HCT116 (cell line): ENCODE results near the gene ATP6V1G2.

ENCODE experiments used
- CTCF ChIP-seq, 3 experiments: fragments of 200-600 bp in 1 of 3; sonication (generic) in 1 of 3; IDR thresholded peaks in 2 of 3; conservative IDR thresholded peaks in 1 of 3; 2 replicates each; pipeline ENCODE4 v1.5.1; 2012 to 2017; ENCODE audit warnings: low read depth in 2 of 3, low read length in 2 of 3, antibody characterized with exemption in 1 of 3, borderline replicate concordance in 1 of 3, control low read depth in 1 of 3, mild to moderate bottlenecking in 1 of 3, mixed read lengths in 1 of 3, mixed run types in 1 of 3, moderate library complexity in 1 of 3; ENCODE audit not compliant: insufficient read depth in 1 of 3
- JUND ChIP-seq: IDR thresholded peaks from 2 replicates; pipeline ENCODE4 v1.6.1; 2012
- POLR2AphosphoS5 ChIP-seq: IDR thresholded peaks from 2 replicates; pipeline ENCODE4 v1.6.1; 2011; ENCODE audit warnings: mild to moderate bottlenecking, low read depth, low read length, moderate library complexity
- YY1 ChIP-seq: IDR thresholded peaks from 2 replicates; pipeline ENCODE4 v1.6.1; 2011; ENCODE audit warnings: low read length, low read depth, moderate library complexity, mild to moderate bottlenecking; ENCODE audit not compliant: insufficient replicate concordance; ENCODE audit errors: extremely low read depth
- TF ChIP-seq, protein P1 (sequence below): IDR thresholded peaks from 2 replicates; pipeline ENCODE4 v1.6.1; 2012

- TF ChIP-seq YY1 (peak; percentile 70), POLR2AphosphoS5 (peak; percentile 84), CTCF (IDR thresholded peaks at IDR 0.05 in 2 of 3, conservative IDR thresholded peaks at IDR 0.05 in 1 of 3; ENCODE audit: borderline replicate concordance in 1 of 3, insufficient read depth in 1 of 3, low read depth in 2 of 3, low read length in 2 of 3) (no peak), JUND (no peak)
- TF ChIP-seq, protein P1, sequence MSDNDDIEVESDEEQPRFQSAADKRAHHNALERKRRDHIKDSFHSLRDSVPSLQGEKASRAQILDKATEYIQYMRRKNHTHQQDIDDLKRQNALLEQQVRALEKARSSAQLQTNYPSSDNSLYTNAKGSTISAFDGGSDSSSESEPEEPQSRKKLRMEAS = no peak
These were observed 734 bp upstream of the ATP6V1G2 start, which contains the start of gene NFKBIL1 for GRCh38 chr6:31546958-31547726.
